Colonic mucosa (tissue), 4 donors: ENCODE data around the gene MEMO1. TPM values are rescaled to one million over a fixed set of nuclear protein-coding genes. Genes with fewer than 3 reads are reported as not detected.

Experiments used
- DNase-seq: peaks from one replicate; pipeline ENCODE4 v3.0.0-alpha.2; 2020
- H3K27ac ChIP-seq: fragments of 200-600 bp; one replicate; pipeline ENCODE4 v1.8.0; 2021
- H3K27me3 ChIP-seq: fragments of 200-600 bp; one replicate; pipeline ENCODE4 v1.8.0; 2021
- H3K36me3 ChIP-seq: fragments of 200-600 bp; one replicate; pipeline ENCODE4 v1.8.0; 2021
- H3K4me1 ChIP-seq: fragments of 200-600 bp; one replicate; pipeline ENCODE4 v1.8.0; 2021; ENCODE audit warnings: mild to moderate bottlenecking
- H3K4me3 ChIP-seq: fragments of 200-600 bp; one replicate; pipeline ENCODE4 v1.8.0; 2021
- H3K9ac ChIP-seq, 2 donors: one replicate each; pipeline ENCODE4 v1.7.0; 2013; ENCODE audit warnings: control low read depth in 2 of 2, low read depth in 2 of 2, low read length in 2 of 2
- H3K9me3 ChIP-seq: fragments of 200-600 bp; one replicate; pipeline ENCODE4 v1.8.0; 2021
- CTCF ChIP-seq: fragments of 200-600 bp; IDR thresholded peaks from one replicate; pipeline ENCODE4 v1.8.0; 2022; ENCODE audit warnings: antibody characterized with exemption, mild to moderate bottlenecking
- intact Hi-C: fragments of 100-400 bp; cut with DNase I; formaldehyde crosslinking; loops from one replicate; pipeline ENCODE4 v1.14.1; 2022
- total RNA-seq, 2 donors: library from RNA; stranded (reverse); fragmentation: NEBNext Ultra II Directional in 1 of 2; extraction: Animal tissue kit (Norgen Biotek cat#: 25700) in 1 of 2; gene quantifications; one replicate each; pipeline ENCODE4 v1.2.1, GENCODE V29; 2021
- donor health status: healthy.
- donor health status: DM: no; HTN: no; CAD: no.
- donor health status: DM: no; HTN: no; CAD: no.

Gene MEMO1
- total RNA-seq, 2 donors from 2014 or later: 31.5 to 38.8 TPM

GRCh38 chr2:32002406-32002805 lies 8.4 kb downstream of the MEMO1 start:
- Histone ChIP-seq H3K9me3 (no peaks in the 10 kb centered on the region), H3K27me3 (no peaks in the 10 kb centered on the region), H3K27ac (no peak overlapping the region), H3K4me1 (peaks cover 3% of the 10 kb centered on the region), H3K36me3 (no peaks in the 10 kb centered on the region), H3K9ac (no peak overlapping the region), H3K4me3 (no peak overlapping the region)
- TF ChIP-seq CTCF: no peak
- DNase-seq: no peak
- intact Hi-C loops: no loop called here

- Histone ChIP-seq H3K4me1 (no peaks in the 10 kb centered on the region), H3K27ac (no peak overlapping the region), H3K9me3 (no peaks in the 10 kb centered on the region), H3K27me3 (no peaks in the 10 kb centered on the region), H3K9ac (no peak overlapping the region), H3K36me3 (no peaks in the 10 kb centered on the region), H3K4me3 (no peak overlapping the region)
- DNase-seq: no peak
- no peak for TF ChIP-seq CTCF
- intact Hi-C loops: no loop called here
Measured at GRCh38 chr2:31999438-31999837, 11.4 kb downstream of the MEMO1 start.

DNA sequence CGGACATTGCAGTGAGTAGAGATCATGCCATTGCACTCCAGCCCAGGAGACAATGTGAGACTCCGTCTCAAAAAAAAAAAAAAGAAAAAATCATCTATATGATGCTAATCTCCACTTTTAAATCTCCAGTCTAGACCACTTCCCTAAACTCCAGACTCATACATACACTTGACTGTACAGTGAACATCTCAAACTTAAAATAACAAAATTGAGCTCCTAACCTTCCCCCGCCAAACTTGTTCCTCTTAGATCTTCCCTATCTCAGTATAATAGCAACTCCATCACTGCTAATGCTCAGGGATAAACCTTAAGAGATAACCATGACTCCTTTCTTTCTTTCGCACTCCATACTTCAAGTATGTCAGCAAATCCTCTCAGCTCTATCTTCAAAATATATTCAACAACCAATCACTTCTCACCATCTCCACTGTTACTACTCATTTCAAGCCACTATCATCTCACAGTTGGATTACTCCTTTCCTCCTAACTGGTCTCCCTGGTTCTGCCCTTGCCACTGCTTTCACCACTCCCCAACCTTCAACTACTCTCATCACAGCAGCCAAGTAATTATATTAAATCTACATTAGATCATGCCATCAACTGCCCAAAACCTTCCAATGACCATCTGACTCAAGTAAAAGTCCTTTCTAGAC lies 12.0 kb downstream of the MEMO1 start:
- DNase-seq: no peak
- no peaks in the 10 kb centered on the region for H3K36me3 ChIP-seq
- no peaks in the 10 kb centered on the region for H3K4me1 ChIP-seq
- no peak overlapping the region for H3K9ac ChIP-seq
- no peaks in the 10 kb centered on the region for H3K27me3 ChIP-seq
- intact Hi-C loops: no loop called here
- no peaks in the 10 kb centered on the region for H3K9me3 ChIP-seq
- H3K4me3 ChIP-seq: no peak overlapping the region
- H3K27ac ChIP-seq: no peak overlapping the region
- TF ChIP-seq CTCF: no peak

- TF ChIP-seq CTCF: no peak
- H3K9me3 ChIP-seq: no peaks in the 10 kb centered on the region
- H3K4me1 ChIP-seq: no peaks in the 10 kb centered on the region
- no peaks in the 10 kb centered on the region for H3K27me3 ChIP-seq
- intact Hi-C loops: no loop called here
- H3K4me3 ChIP-seq: no peak overlapping the region
- H3K36me3 ChIP-seq: no peaks in the 10 kb centered on the region
- no peak overlapping the region for H3K9ac ChIP-seq
- no peak for DNase-seq
- no peak overlapping the region for H3K27ac ChIP-seq
Measured at GRCh38 chr2:31997653-31998052, 13.2 kb downstream of the MEMO1 start.

GRCh38 chr2:31996571-31997150 lies 14.1 kb downstream of the MEMO1 start:
- Histone ChIP-seq H3K27ac (no peak overlapping the region), H3K4me1 (no peaks in the 10 kb centered on the region), H3K9ac (no peak overlapping the region), H3K4me3 (no peak overlapping the region), H3K27me3 (no peaks in the 10 kb centered on the region), H3K9me3 (no peaks in the 10 kb centered on the region), H3K36me3 (no peaks in the 10 kb centered on the region)
- intact Hi-C loops: no loop called here
- TF ChIP-seq CTCF: no peak
- no peak for DNase-seq
